Skin epidermis (tissue), 12 donors: ENCODE results near the gene SPG11.
"Not testable (repeated sequence)": the region's sequence is repeated elsewhere in the genome, so short reads cannot be mapped to it uniquely, and the experiment has no call there.

Experiments used
- H3K27ac ChIP-seq, 21 experiments: fragments of 200-600 bp; sonication (generic) in 11 of 21; one replicate each; pipeline ENCODE4 v1.5.0; 2020; ENCODE audit warnings: mild to moderate bottlenecking in 3 of 21, inconsistent platforms in 2 of 21, moderate library complexity in 2 of 21
- H3K4me3 ChIP-seq, 7 experiments: fragments of 200-600 bp; sonication (generic) in 2 of 7; one replicate each; pipeline ENCODE4 v1.5.0; 2020; ENCODE audit warnings: inconsistent platforms in 2 of 7, mild to moderate bottlenecking in 2 of 7, moderate library complexity in 1 of 7

The SPG11 gene

GRCh38 chr15:44633603-44634002 lies 29.9 kb downstream of the SPG11 start:
- Histone ChIP-seq H3K4me3 (no peak overlapping the region), H3K27ac (peak overlapping the region in 2 of 21 experiments; percentile 9 to 25)

- not testable (repeated sequence) for H3K27ac ChIP-seq, H3K4me3 ChIP-seq
These were observed 38.2 kb downstream of the SPG11 start for GRCh38 chr15:44625286-44625685.

GRCh38 chr15:44623178-44623577 lies 40.3 kb downstream of the SPG11 start:
- Histone ChIP-seq H3K4me3 (no peak overlapping the region), H3K27ac (no peak overlapping the region)

GRCh38 chr15:44620081-44620480 lies 43.4 kb downstream of the SPG11 start:
- Histone ChIP-seq H3K27ac (no peak overlapping the region), H3K4me3 (no peak overlapping the region)

GRCh38 chr15:44616974-44617373 lies 46.5 kb downstream of the SPG11 start:
- Histone ChIP-seq H3K4me3 (no peak overlapping the region), H3K27ac (no peak overlapping the region)

GRCh38 chr15:44606740-44607139 lies 56.7 kb downstream of the SPG11 start:
- H3K27ac ChIP-seq: no peak overlapping the region

GRCh38 chr15:44603126-44603525 lies 60.3 kb downstream of the SPG11 start:
- Histone ChIP-seq H3K27ac (no peak overlapping the region), H3K4me3 (no peak overlapping the region)

More at GRCh38 chr15:44606740-44607139, 56.7 kb downstream of the SPG11 start:
- H3K4me3 ChIP-seq: no peak overlapping the region

GRCh38 chr15:44598892-44599291 lies 64.6 kb downstream of the SPG11 start:
- peak overlapping the region in 5 of 21 experiments; percentile 16 to 63 (median 35) for H3K27ac ChIP-seq

GRCh38 chr15:44598066-44598465 lies 65.4 kb downstream of the SPG11 start:
- no peak overlapping the region for H3K4me3 ChIP-seq
- peak overlapping the region in 3 of 21 experiments; percentile 4 to 63 (median 35) for H3K27ac ChIP-seq

More at GRCh38 chr15:44598892-44599291, 64.6 kb downstream of the SPG11 start:
- no peak overlapping the region for H3K4me3 ChIP-seq

GRCh38 chr15:44596511-44597010 lies 66.9 kb downstream of the SPG11 start:
- peak overlapping the region in 1 of 21 experiments; percentile 6 for H3K27ac ChIP-seq
- H3K4me3 ChIP-seq: no peak overlapping the region

- Histone ChIP-seq H3K4me3 (no peak overlapping the region), H3K27ac (peak overlapping the region in 1 of 21 experiments; percentile 6)
These were observed 67.6 kb downstream of the SPG11 start for GRCh38 chr15:44595656-44596510.

GRCh38 chr15:44595246-44595645 lies 68.2 kb downstream of the SPG11 start:
- Histone ChIP-seq H3K4me3 (no peak overlapping the region), H3K27ac (no peak overlapping the region)

- no peak overlapping the region for H3K4me3 ChIP-seq
- H3K27ac ChIP-seq: no peak overlapping the region
These were observed 70.3 kb downstream of the SPG11 start for GRCh38 chr15:44593042-44593736.

- H3K27ac ChIP-seq: no peak overlapping the region
These were observed 72.1 kb downstream of the SPG11 start for GRCh38 chr15:44591326-44591725.

GRCh38 chr15:44588541-44588940 lies 74.9 kb downstream of the SPG11 start:
- Histone ChIP-seq H3K4me3 (no peak overlapping the region), H3K27ac (no peak overlapping the region)

More at GRCh38 chr15:44591326-44591725, 72.1 kb downstream of the SPG11 start:
- no peak overlapping the region for H3K4me3 ChIP-seq

- Histone ChIP-seq H3K4me3 (no peak overlapping the region), H3K27ac (no peak overlapping the region)
These were observed 77.8 kb downstream of the SPG11 start for GRCh38 chr15:44585633-44586032.

GRCh38 chr15:44584162-44584749 lies 79.2 kb downstream of the SPG11 start:
- no peak overlapping the region for H3K27ac ChIP-seq

GRCh38 chr15:44580105-44580504 lies 83.4 kb downstream of the SPG11 start:
- H3K4me3 ChIP-seq: no peak overlapping the region

More at GRCh38 chr15:44584162-44584749, 79.2 kb downstream of the SPG11 start:
- H3K4me3 ChIP-seq: no peak overlapping the region

GRCh38 chr15:44574734-44575133 lies 88.7 kb downstream of the SPG11 start:
- Histone ChIP-seq H3K4me3 (no peak overlapping the region), H3K27ac (peak overlapping the region in 2 of 21 experiments; percentile 5 to 37)

More at GRCh38 chr15:44580105-44580504, 83.4 kb downstream of the SPG11 start:
- H3K27ac ChIP-seq: no peak overlapping the region

GRCh38 chr15:44573386-44573785 lies 90.1 kb downstream of the SPG11 start:
- Histone ChIP-seq H3K4me3 (no peak overlapping the region), H3K27ac (no peak overlapping the region)
